Activated CD8-positive, alpha-beta memory T cell treated with anti-CD3 and anti-CD28 coated beads, Interleukin-2, amount 50 U/mL, for 4 hours (primary cell): ENCODE results near the gene RPN2.

Source experiments
- DNase-seq: peaks from one replicate; pipeline ENCODE4 v3.0.0-alpha.2; 2020

RPN2 gene

DNA sequence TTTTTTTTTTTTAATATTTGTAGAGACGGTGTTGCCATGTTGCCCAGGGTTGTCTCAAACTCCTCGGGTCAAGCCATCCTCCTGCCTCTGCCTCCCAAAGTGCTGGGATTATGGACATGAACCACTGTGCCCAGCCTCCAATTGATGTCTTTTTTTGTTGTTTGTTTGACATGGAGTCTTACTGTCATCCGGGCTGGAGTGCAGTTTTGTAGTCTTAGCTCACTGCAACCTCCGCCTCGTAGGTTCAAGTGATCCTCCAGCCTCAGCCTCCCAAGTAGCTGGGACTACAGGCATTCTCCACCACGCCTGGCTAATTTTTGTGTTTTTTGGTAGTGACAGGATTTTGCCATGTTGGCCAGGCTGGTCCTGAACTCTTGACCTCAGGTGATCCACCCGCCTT is 9.7 kb downstream of the RPN2 start:
- no peak for DNase-seq

DNA sequence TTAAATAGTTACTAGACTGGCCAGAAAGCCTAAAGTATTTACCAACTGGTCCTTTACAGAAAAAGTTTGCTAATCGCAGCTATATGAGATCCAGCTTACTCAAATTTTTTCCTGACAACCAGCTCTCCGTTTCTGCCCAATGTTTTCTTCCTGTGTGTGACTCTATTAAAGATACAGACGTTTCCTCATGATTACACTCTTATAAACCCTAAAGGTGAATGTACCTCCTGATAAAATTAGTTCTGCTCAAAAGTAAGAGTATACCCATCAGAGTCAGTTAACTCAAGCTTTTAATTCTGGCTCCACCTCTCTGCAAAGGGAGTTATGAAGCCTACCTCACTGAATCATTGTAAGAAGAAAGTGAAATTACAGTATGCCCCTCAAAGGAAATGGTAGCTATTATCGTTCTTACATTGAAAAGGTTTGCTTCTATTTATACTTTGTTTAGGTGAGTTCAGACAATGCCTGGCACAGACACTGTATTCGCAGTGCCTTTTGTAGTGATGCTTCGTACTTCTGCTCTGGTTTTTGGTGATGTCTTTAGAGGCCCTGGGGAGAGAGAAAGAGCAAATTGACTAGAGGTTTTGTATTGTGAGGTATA is 10.4 kb downstream of the RPN2 start:
- DNase-seq = no peak

GRCh38 chr20:37190354-37191112 is 11.4 kb downstream of the RPN2 start:
- no peak for DNase-seq

- peak; percentile 71 for DNase-seq
Measured at GRCh38 chr20:37192137-37192854, 13.2 kb downstream of the RPN2 start.

- DNase-seq = no peak
Measured at GRCh38 chr20:37193226-37193625, 14.1 kb downstream of the RPN2 start.

- DNase-seq = no peak
Measured at GRCh38 chr20:37193821-37194220, 14.7 kb downstream of the RPN2 start.

DNA sequence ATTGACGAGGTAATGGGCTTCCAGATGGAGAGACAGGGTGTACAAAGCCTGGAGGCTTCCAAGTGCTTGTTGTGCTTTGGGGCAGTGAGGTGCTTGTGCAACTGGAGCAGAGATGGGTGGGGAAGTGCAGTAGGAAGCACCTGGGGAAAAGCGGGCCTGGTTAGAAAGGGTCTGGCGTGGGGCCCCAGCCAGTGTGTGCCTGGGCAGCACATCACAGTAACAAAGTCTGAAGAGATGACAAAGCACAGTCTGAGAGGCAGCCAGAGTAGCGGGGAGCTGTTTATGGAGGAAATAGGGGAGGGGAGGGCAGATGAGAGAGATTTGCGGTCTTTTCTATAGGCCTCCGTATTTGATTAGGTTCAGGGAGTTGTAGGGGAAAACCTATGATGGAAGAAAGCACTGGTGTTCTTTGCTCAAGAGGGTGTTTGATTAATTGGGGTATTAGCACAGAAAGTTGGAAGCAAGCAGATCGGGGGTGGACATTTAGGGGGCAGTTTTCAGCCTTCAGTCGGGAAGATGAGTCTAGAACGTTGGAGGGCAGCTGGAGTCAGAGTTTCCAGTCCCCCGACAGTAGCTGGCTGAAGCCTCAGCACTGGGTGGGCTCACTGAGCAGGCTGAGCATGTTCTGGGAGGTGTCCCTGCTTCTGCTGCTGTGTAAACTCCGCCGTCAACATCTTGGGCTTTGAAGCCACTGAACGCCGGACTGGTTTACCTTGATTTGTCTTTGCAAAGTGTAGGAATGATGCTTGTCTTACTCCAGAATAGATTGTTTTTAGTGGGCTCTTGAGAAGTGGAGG is 15.7 kb downstream of the RPN2 start:
- DNase-seq = no peak

- no peak for DNase-seq
Measured at GRCh38 chr20:37198932-37199660, 20.0 kb downstream of the RPN2 start.

DNA sequence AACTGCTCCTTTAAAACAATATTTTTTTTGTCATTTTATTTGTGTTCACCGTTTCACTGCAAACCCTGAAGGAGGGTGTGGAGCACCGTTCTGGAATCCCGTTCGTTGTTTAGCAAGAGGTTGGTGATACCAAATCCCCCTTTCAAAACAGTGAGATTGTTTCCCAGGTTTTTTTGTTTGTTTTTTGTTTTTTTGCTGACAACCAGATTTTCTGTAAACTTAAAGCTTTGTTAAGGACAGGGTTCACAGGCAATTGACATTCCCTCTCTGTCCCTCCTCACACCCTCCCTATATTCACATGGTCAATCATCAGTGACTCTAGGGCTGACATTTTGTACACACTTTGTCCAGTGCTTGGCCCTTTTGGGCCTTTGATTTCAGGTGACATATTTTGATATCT is 21.2 kb downstream of the RPN2 start:
- no peak for DNase-seq

DNA sequence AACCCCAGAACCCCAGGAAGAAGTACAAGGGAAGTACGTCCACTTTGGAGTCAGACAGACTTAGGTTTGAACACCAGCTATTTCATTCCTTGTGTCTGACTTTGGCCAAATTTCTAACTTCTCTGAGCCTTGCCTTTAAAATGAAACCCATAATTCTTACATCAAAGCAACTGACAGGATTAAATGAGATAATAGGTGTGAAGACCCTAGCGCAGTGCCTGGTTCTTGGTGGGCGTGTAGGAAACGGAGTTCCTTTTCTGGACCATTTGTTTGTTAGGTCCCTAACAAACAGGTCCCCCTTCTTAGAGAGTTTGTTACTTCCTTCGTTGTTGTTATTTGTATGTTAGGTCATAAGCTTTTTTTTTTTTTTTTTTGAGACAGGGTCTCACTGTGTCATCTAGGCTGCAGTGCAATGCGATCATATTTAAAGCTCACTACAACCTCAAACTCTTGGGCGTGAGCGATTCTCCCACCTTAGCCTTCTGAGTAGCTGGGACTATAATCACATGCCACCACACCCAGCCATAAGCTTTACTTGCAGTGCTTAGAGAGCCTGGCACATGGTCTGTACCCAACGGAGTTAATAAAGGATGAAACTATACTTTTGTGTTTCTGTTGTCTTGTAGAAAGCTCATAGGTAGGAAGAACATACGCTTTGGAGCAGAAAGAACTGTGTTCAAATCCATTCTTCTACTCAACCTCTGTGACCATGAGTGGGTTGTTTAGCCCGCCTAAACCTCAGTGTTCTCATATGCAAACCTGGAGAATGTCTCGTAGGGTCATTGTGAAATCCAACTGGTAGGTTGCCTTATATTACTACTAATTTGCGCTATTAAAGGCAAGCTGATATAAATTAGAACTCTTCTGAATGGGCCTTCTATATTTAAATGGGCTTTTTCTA is 22.0 kb downstream of the RPN2 start:
- DNase-seq = no peak

- DNase-seq = no peak
Measured at GRCh38 chr20:37201827-37202162, 22.7 kb downstream of the RPN2 start.

GRCh38 chr20:37202267-37202943 is 23.3 kb downstream of the RPN2 start:
- peak; percentile 24 for DNase-seq

GRCh38 chr20:37204056-37204455 is 24.9 kb downstream of the RPN2 start:
- no peak for DNase-seq

DNA sequence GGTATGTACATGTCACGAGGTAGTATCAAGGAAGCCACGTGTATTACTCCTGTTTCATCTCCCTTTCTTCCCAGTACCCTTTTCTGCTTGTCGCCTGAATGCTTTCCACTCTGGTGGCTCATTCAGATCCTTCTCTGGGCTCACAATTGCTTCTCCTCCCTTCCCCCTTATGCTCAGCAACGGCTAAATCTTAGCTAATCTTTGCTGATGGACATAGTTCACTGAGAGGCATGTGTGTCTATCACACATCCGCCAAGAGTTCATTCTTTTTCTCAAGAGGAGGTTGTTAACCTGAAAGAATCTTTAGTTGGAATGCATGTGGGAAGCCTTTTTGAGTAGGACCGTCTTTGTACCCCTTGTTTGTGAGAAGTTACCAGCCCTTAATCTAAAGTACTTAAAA is 26.0 kb downstream of the RPN2 start:
- no peak for DNase-seq

DNA sequence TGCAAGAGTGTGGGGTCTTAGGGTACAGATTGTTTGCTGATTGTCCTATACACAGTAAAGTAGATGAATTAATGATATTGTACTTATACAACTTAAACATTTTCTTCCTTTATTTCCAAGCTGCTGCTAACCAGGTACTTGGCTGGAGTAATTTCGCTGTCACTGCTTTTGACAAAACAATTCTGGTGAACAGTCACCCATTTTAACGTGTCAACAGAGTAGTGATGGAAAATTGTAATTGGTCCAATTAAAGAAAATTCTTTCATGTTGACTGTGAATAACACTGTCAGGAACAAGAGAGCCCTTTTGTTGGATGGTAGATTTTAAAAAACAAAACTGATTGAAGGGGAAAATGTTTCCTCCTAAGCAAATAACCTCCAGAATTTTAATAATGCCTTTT is 26.7 kb downstream of the RPN2 start:
- DNase-seq = no peak

DNA sequence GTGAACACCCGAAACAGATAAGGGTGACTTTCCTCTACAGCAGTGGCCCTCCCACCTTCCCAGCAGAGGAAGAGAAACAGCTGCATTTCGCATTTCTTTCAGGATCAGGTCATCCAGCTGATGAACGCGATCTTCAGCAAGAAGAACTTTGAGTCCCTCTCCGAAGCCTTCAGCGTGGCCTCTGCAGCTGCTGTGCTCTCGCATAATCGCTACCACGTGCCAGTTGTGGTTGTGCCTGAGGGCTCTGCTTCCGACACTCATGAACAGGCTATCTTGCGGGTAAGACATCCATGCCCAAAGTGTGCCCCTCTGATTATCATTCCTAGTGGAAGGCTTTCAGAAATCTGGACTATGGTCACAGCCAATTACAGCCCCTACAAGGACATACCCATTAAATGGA is 28.0 kb downstream of the RPN2 start:
- no peak for DNase-seq

DNA sequence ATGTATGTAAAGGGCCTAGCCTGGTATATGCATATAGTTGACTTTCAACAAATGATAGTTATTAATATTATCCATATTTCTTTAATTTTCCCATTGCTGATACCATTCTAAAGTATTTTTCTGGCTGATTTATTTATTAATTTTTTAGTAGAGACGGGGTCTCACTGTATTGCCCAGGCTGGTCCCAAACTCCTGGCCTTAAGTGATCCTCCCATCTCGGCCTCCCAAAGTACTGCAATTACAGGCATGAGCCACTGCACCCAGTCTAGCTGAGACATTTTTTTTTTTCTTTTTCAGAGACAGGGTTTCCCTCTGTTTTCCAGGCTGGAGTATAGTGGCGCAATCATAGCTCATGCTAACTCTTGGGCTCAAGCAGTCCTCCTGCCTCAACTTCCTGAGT is 30.1 kb downstream of the RPN2 start:
- DNase-seq = no peak

GRCh38 chr20:37209661-37210314 is 30.7 kb downstream of the RPN2 start:
- no peak for DNase-seq

GRCh38 chr20:37218441-37218840 is 39.3 kb downstream of the RPN2 start:
- no peak for DNase-seq

DNA sequence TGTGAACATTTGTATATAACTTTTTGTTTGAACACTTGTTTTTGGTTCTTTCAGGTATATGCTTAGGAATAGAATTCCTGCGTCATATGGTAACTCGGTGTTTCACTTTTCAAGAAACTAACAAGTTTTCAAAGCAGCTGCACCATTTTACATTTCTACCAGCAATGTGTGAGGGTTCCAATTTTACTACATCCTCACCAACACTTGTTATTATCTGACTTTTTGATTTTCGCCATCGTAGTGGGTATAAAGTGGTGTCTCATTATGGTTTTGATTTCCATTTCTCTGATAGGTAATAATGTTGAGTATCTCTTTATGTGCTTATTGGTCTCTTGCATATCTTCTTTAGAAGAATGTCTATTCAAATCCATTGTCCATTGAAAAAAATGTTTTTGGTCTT is 39.8 kb downstream of the RPN2 start:
- DNase-seq = no peak
